ENCODE measurements around the gene COL23A1.
A peak's percentile ranks its signal among the peaks of the same experiment; 100 is the strongest.

Gene COL23A1

DNA sequence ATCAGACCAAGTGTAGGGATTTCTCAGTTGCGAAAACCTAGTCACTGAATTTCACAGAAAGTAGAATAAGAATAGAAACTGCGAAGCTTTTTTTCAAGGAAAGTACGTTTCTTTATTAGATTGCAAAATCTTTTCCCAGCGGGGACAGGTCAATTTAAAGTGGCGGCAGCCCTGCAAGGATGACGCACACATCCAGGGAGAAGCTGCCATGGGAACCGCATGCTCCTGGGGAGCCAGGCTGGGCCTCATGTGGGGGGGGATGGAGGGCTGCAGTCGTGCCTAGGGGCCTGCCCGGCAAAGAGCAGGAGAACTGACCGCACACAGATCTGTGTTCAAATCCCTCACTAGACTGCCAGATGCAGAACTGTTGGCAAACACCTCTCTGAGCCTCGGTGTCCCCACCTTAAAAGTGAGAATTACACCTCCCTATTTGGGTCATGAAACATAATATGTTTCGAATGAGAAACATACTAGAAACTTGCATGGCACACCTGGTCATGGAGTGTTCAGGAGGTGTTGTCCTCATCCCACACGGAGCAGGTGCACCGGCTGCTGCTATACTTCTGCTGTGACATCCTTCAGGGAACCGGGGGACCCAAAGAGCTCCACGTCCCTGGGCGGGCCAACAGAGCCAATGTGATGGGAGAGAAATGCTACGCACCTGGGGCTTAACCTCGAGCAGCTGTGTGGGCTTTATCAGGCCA lies 229.8 kb downstream of the COL23A1 start:
- DNase-seq (ENCODE audit: low spot score): no peak

DNA sequence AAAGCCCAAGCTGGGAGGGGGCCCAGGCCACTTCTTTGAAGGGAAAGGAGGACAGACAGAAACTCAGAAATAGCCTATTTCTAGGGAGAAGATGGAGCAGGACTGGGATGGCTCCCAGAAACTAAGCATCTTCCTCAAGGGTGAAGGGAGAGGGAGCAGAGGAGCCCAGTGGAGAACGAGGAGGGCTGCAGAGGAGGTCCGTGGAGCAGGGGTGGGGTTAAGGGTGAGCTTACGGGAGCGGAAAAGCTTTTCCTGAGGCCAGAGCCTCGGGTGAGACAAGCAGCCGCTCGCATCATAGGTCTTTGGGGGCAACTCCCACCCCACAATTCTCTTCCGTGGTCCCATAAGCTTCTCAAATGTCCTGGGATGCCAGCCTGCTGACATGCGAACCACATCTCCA lies 230.5 kb downstream of the COL23A1 start:
- no peak for DNase-seq (ENCODE audit: low spot score)

DNA sequence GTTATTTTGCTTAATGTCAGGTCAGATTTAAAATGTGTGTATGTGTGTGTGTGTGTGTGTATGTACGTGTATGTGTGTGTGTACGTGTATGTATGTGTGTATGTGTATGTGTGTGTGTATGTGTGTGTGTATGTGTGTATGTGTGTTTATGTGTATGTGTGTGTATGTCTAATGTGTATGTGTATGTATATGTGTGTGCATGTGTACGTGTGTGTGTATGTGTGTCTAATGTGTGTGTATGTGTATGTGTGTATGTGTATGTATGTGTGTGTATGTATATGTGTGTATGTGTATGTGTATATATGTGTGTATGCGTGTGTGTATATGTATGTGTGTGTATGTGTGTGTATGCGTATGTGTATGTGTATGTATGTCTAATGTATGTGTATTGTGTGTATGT lies 232.5 kb downstream of the COL23A1 start:
- no peak for DNase-seq (ENCODE audit: low spot score)

DNA sequence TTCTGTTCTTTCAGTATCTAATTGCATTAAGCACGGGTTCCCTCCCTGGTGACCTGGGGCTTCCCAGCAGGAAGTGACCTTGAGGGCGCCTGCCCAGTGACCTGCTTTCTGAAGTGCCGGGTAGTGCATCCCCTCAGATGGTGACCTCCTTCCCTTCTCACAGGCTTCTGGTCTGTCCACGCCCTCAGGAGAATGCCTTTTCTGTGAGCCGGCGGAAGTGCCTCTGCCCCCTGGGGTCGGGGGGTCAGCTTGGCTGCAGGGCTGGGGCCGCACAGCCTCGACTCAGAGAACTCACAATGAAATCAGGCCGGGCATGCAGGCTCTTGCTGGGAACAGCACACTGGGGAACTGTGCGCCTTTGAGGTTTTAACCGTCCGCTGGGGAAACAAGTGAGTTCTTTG lies 233.1 kb downstream of the COL23A1 start:
- peak; percentile 48 for DNase-seq (ENCODE audit: low spot score)

DNA sequence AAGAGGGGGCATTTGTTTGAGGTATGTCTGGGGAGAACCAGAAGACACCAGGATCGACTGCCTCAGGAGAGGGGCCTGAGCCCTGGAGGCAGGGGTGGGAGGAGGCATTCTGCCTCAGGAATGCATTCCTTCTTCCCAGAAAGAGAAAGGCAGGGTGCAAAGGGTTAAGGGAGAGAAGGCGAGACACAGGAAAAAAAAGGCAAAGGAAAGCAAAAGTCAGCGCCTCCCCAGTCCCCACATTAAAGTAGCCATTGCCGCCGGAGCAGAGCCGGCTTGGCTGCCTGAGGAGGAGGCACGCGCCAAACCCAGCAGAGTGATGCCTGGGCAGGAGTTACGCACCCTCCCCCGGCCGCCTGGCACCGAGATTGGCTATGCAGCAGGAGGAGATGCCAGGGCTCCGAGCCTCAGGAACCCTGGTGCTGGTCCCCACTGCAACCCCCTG lies 233.7 kb downstream of the COL23A1 start:
- DNase-seq (ENCODE audit: low spot score): no peak

DNA sequence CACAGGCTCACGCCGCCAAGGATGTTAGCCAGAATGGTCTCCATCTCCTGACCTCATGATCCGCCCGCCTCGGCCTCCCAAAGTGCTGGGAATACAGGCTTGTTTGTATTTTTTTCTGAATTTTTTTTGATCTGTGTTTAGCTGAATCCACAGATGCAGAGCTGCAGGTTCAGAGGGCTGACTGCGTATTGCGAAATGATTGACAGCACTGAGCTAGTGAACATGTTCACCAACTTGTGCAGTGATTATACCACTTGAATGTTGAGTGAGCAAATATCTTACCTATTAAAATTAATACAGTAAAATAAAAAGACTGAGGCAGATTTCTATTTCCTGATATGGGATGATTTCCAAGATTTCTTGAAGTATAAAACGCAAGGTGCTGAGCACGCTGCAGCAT lies 234.5 kb downstream of the COL23A1 start:
- DNase-seq (ENCODE audit: low spot score): no peak

DNA sequence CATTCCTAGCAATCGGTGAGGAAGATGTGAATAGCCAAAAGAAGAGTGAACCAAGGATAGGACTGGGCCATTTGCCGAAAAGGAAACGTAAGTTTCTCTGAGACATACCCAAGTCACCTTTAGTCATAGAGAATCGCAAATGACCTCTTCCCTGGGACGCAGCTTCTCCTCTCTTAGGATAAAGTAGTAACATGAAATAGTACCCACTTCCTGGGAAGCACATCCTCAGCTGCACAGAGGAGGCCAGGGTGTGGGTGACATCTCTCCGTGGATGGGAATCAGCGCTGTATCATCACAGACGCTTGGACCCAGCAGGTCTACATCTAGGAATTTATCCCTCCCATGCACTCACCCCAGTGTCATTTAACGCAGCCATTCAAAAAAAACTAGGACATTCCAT lies 236.7 kb downstream of the COL23A1 start:
- DNase-seq (ENCODE audit: low spot score): no peak

DNA sequence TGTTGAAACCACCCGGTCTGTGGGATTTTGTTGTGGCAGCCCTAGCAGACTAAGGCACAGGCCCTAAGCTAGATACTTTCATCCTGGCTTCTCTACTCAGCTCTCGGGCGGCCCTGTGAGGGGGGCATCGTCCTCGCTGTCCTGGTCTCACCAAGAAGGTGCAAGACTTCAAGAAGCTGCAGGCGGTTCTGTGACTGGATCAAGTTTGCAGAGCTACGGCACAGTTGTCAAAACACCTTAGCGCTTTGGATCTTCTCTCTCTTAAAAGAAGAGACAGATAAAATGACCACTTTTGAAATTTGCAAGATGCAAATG lies 238.2 kb downstream of the COL23A1 start:
- DNase-seq (ENCODE audit: low spot score): no peak

DNA sequence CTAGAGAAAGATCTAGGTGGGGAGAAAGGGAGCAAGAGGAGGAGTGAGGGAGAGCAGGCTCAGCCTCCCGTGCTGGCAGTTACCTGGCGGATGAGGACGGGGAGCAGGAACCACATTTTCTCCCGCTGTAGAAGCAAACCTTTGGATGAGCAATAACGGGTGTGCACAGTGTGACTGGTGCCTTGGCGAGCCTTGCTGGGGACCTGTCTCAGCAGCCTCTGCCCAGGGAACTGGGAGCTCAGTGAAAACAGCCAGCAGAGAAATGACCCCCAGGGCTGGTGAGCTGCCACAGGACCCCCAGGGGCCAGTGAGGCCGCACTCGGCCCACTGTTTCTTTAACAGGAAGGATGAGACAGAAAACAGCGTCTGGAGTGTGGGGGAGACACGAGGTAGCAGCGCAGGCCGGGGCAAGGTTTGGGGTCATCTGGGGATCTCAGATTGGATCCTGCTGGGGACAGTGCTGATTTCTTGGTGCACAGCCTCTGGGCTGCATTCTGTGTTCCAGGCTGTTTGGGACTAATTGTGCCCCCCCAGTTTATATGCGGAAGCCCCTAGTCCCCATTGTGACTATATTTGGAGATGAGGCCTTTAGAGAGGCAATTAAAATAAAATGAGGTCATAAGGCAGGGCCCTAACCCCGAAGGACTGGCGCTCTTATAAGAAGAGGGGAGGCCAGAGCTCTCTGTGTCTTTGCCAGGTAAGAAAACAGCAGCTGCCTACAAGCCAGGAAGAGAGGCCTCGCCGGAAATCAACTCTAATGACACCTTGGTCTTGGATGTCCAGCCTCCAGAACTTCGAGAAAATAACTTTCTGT lies 238.8 kb downstream of the COL23A1 start:
- DNase-seq (ENCODE audit: low spot score): no peak

DNA sequence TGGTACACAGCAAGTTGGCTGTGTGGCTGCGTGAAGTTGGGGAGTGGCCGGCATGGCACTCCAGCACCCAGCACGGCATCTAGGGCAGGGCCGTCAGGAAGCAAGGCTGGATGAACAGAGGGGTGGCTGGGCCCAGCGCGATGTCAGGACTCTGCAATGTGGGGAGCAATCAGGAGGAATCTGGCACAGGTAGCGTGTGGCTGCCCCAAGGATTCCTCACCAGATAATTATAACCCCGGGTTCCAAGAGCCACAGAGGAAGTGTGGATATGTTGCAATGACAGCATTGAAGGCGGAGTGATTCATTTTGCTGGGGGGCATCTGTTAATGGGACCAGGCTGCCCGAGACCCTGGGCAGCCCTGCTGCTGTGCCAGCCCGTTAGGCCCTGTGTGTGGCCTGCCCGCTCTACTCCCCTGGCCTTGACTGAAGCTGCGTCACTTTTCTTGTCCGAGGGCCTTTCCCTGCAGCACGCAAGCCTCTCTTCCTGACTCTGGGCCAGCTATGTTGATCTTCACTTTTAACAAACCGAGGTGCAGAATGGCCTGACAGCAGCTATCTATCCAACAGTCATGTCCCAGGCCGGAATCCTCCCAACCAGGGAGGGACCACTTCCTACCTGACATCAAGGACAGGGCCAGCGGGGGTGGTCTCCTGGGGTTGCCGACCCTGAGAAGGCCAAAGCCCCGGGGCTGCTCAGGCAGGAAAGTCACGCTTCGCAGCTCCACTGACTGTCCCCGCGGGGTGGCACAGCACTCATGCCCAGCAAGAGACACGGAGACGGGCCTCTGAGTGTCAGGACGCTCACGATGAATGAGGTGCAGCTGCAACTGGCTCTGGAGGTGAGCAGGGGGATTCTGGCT lies 239.6 kb downstream of the COL23A1 start:
- DNase-seq (ENCODE audit: low spot score): no peak

DNA sequence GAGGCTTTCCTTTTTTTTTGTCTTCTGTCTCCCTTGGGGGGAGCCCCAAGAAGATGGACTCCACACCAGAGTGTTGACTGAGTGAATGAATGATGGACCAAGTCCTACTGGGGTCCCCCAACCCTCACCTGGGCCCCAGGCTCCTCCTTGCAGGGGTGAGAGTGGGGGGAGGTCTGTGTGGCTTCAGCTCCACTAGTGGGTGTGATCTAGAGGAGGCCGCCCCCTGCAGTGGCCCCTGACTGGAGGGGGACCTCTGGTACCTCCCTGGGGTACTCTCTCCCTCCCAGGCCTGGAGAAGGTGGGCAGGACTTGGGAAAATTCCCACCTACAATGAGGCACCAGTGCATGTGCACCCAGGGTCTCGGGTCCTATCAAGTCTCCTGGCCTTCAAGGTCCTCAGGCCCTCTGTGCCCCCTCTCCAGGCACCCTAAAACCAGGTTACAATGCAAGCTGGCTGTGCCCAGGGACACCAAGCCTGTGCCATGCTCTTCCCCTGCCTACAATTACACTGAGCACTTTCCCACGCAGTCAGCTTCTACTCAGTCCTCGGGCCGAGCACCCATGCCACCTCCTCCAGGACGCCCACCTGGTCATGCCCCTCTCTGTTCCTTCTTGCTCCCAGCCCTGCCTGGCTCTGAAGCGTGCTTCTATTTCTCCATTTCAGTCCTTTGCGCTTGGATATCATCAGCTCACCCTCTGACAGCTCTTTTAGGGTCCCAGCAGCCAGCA lies 240.4 kb downstream of the COL23A1 start:
- DNase-seq (ENCODE audit: low spot score): no peak

DNA sequence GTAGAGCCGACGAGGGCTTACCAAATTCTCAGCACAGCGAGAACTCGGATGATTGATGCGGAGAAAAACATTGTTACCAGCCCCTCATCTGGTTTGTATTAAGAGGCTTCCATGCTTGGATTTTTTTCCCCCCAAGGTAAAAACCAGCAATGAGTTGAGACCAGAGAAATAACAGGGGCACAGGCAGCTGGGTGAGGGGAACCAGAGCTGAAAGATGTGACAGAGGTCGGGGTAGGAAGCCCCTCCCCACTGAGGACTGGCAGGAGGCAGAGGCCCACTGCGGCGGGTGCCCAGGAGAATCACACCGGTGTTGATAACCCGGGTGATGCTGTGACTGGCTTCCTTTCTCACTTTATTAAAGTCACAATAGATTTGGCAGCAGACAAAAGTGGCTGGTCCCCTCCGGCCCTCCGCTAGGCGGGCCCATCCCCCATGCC lies 241.1 kb downstream of the COL23A1 start:
- DNase-seq (ENCODE audit: low spot score): no peak

DNA sequence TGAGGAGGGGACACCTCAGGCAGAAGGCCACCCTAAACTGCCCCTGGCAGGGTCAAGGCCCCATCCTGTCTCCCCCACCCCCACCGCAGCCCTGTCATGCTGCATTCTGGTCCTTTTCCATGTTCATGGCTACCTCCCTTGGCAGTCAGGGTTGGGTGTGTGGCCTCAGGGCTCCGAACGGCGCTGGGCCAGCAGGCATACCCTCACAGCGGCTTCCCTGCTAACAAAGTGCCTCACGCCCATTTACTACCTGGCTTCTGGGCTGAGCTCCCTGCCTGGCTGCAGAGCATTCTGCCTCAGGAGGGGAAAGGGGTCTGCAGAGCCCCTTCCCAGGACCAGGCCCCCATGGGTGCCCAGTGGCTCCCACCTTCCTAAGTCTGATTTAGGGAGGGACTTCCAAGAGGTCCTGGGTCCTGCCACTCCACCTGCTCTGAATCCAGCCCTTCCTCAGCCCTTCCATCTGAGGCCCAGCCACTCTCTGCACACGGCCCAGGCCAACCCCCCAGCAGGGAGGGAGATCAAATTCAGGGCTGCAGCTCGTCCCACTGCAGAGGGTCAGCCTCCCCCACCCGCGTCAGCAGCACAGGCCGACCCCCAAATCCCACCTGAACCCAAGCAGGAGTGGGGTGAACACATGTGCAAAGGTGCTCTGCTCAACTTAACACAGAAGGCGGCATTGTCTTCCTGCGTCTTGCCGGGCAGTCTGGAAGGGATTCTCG lies 241.7 kb downstream of the COL23A1 start:
- DNase-seq (ENCODE audit: low spot score): no peak

DNA sequence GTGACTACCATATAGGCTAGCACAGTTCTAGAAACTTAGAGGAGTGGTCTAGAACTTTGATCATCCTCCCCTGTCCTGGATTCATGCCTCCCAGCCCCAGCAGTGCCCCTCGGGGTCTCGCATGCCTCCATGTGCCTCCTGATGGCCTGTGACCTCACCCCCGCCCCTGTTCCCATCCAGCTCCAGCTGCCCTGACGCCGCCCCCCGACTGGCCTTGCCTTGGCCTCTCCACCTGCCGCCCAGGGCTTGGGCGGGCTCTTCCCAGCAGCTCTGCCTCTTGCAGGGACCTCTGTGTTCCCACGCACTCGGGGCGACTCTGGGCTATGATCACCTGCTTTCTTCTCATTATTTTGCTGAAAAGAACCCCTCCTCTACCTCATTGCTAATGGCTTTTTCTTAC lies 242.2 kb downstream of the COL23A1 start:
- DNase-seq (ENCODE audit: low spot score): no peak

DNA sequence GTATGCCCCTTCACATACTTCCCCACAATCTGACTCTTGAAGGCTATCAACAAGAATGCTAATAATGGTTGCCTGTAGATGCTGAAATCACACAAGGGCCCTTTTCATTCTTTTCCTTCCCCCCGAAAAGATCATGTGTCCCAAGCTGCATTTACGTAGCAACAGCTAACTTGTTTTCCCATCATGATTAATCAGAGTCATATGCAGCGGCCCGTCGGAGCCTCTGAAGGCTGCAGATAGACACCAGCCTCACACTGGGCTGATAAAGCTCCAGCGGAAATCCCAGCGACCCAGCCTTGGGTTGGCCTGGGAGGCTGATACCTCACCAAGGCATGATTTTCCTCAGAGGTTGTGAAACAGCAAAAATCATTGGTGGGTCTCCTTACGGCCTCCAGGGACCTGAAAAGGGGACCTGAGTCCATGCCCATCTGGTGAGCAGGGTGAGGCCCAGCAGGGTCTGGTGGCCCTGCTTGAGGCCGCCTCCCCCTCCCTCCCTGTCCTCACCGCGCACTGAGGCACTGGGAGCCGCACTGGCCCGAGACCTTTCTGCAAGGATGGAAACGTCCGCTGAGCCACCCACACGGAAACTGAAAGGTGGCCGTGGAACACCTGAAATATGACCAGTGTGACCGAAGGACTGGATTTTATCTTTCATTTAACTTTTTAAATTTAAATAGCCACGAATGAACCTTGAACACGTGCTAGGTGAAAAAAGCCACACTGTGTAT lies 243.4 kb downstream of the COL23A1 start:
- DNase-seq (ENCODE audit: low spot score): no peak

DNA sequence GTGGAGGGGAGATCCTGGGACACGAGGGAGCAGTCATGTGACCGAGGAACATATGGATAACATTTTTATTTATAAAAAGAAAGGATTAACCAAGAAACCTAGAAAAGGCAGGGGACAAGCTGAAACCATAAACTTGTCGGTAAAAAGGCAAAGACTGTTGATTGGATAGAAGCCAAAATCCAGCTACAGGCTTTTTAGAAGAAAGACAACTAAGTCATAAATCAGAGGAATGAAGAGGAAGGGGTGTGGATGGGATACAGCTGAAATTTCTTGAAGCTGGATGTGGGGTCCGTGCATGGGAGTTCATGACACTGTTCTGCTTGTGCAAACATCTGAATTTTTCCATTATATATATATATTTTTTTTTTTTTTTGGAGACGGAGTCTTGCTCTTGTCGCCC lies 246.9 kb downstream of the COL23A1 start:
- DNase-seq (ENCODE audit: low spot score): no peak

DNA sequence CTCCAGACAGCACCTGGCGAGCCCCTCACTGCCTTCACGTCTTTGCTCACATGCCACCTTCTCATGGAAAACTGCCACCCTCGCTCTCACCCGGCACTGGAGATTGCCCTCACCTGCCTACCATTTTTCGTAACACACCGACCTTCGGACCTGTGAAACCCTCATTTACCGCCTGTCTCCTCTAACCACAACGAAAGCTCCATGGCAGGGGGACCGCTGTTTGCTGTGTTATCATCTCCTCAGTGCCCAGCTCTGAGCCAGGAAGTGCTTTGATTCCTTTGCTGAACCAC lies 248.4 kb downstream of the COL23A1 start:
- DNase-seq (ENCODE audit: low spot score): no peak

DNA sequence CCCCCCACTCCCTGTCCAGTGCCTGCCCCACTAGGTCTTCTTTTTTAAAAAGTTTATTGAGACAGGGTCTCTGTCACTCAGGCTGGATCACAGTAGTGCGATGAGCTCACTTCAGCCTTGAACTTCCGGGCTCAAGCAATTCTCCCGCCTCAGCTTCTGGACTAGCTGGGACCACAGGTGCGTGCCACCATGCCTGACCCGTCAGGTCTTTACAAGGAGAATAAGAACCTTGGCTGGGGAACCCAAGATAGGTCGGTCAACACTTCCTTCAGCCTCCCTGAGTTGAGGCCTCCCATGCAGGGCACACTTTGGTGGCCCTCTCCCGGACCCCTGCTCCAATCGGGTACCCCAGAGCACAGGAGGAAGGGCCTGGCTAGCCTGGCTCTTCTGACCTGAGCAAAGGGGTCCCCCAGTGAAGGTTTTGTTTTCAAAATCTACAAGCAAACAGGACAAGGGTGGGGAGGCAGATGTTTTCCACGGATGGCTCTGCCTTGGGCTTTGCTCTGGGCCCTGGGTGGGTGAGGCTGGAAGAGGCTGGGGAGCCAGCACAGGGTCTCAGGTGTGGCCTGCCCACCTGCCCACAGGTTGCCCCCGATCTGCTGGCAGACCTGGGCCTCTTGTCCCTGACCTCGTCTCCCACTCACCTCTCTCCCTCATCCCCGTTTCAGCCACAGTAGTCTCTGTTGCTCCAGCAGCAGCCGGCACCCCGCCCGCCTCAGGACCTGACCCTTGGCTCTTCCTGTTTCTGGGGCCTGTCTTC lies 248.9 kb downstream of the COL23A1 start:
- no peak for DNase-seq (ENCODE audit: low spot score)

DNA sequence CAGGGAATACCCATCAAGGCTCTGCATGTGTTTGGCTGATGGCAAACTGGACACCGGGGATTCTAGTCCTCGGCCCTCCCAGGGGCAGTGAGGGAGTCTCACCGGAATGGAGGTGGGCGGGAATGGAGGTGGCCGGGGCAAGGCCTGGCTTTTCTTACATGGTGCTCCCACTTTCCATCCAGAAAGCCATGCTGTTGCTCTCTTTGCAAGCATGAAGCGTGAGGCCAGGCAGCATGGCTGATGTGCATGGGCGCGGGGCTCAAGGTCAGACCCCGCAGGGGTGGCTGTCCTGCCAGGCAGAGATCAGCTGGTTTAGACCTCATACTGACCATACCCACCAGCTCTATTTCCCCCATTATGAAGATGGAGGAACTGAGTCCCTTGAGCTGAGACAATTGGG lies 249.6 kb downstream of the COL23A1 start:
- DNase-seq (ENCODE audit: low spot score): no peak

DNA sequence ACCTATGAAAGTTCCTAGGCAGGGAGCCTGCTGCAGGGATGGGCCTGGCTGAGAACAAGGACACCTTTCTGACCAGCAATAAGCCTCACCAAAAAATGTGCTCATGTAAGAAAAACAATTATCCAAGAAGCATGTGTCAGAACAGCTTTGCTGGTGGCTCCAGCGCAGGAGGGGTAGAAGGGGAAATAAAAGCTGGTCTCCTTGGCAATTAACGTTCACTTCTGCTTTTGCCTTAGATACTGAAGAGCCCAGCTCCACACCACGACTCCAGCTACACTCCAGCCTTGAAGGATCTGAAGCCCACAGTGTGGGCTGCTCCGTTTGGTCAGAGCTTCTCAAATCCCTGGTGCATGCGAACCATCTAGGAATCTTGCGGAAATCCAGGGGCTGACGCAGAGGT lies 250.0 kb downstream of the COL23A1 start:
- DNase-seq (ENCODE audit: low spot score): no peak
